HUES64 (cell line): ENCODE results near the gene GRIA1.

Experiments
- H3K27ac ChIP-seq: 2 replicates; pipeline ENCODE4 v1.7.0; 2013; ENCODE audit warnings: low read depth, low read length, inconsistent platforms
- H3K27me3 ChIP-seq: 2 replicates; pipeline ENCODE4 v1.6.1; 2013; ENCODE audit warnings: mild to moderate bottlenecking, low read length; ENCODE audit not compliant: insufficient read depth
- H3K36me3 ChIP-seq: 2 replicates; pipeline ENCODE4 v1.6.1; 2013; ENCODE audit warnings: mild to moderate bottlenecking, low read length; ENCODE audit not compliant: insufficient read depth
- H3K4me1 ChIP-seq: 2 replicates; pipeline ENCODE4 v1.6.1; 2013; ENCODE audit warnings: mild to moderate bottlenecking, low read length, moderate library complexity; ENCODE audit not compliant: insufficient read depth
- H3K4me3 ChIP-seq: 2 replicates; pipeline ENCODE4 v1.5.1; 2013; ENCODE audit warnings: mild to moderate bottlenecking, low read length, moderate library complexity
- H3K9ac ChIP-seq: 2 replicates; pipeline ENCODE4 v1.6.1; 2013; ENCODE audit warnings: mild to moderate bottlenecking, low read depth, low read length
- H3K9me3 ChIP-seq: 2 replicates; pipeline ENCODE4 v1.6.1; 2013; ENCODE audit warnings: low read depth, low read length; ENCODE audit not compliant: insufficient read depth
- WGBS: fragments of 150-250, 120-280 bp; methylation state at CpG from one replicate; pipeline ENCODE4 v1.1.7; 2013; ENCODE audit warnings: missing lambda C conversion rate; 5-methylcytosine and 5-hydroxymethylcytosine counted together

GRIA1 gene

GRCh38 chr5:153755913-153756500 is 265.5 kb downstream of the GRIA1 start:
- H3K27ac ChIP-seq, result no peak overlapping the region
- no peak overlapping the region for H3K4me3 ChIP-seq
- H3K4me1 ChIP-seq, result peaks cover 8% of the 10 kb centered on the region; the same call in 1 of the 2 replicates
- no peaks in the 10 kb centered on the region for H3K36me3 ChIP-seq
- H3K9ac ChIP-seq, result no peak overlapping the region
- H3K9me3 ChIP-seq, result no peaks in the 10 kb centered on the region
- H3K27me3 ChIP-seq, result no peaks in the 10 kb centered on the region
- 89% methylated on average over 1 of the region's 1 CpG for WGBS

GRCh38 chr5:153756540-153756939 is 266.1 kb downstream of the GRIA1 start:
- no peak overlapping the region for H3K4me3 ChIP-seq
- no peak overlapping the region for H3K9ac ChIP-seq
- peaks cover 8% of the 10 kb centered on the region; the same call in 1 of the 2 replicates for H3K4me1 ChIP-seq
- H3K27ac ChIP-seq, result no peak overlapping the region
- WGBS, result 90% methylated on average over 2 of the region's 2 CpGs
- H3K9me3 ChIP-seq, result no peaks in the 10 kb centered on the region
- no peaks in the 10 kb centered on the region for H3K36me3 ChIP-seq
- H3K27me3 ChIP-seq, result no peaks in the 10 kb centered on the region

GRCh38 chr5:153765987-153766386 is 275.5 kb downstream of the GRIA1 start:
- Histone ChIP-seq H3K9ac (no peak overlapping the region), H3K4me3 (no peak overlapping the region), H3K27me3 (no peaks in the 10 kb centered on the region), H3K4me1 (no peaks in the 10 kb centered on the region), H3K9me3 (no peaks in the 10 kb centered on the region), H3K36me3 (no peaks in the 10 kb centered on the region), H3K27ac (no peak overlapping the region)
- 83% methylated on average over 1 of the region's 1 CpG for WGBS

DNA sequence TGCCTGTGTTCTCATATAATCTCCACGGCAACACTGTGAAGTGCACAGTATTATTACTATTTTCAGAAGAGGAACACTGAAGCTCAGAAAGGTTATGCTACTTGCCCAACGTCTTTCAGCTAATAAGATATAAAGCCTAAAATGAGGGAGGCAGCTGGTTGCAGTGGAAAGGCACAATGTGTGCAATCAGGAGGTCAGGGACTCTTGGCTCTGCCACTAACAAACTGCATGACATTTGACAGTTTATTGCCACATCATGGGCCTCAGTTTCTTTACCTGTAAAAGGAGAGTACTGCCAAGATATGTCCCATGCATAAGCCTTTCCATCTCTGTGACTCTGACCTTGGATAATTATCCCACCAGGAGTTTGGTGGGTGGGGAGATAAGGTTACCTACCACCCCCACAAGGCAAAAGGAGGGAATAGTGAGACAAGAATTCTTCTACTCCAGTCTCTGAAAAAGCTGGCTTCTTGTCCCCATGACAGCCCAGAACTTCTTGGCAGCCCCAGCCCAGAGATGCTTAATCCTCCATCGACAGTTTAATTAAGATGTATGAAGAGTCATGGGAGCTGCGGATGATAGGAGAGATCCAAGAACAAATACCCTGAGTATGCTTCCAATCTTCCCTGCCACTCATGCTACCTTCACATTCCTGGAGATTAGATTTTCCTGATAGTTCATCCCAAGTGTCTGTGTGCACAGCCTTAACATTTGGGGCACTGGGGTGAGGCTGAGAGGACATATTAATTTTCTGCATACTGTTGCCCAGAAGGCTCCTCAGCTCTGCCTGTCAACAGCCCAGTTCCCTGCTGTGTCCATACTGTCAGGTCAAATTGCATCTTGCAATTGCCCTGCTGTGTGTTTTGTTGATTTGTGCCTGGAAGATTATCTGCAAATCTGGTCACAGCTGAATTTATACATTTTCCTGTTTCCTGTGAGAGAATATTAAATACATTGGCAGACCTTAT is 277.0 kb downstream of the GRIA1 start:
- no peak overlapping the region for H3K4me3 ChIP-seq
- H3K27me3 ChIP-seq, result no peaks in the 10 kb centered on the region
- H3K4me1 ChIP-seq, result no peaks in the 10 kb centered on the region
- H3K27ac ChIP-seq, result no peak overlapping the region
- 92% methylated on average over 4 of the region's 4 CpGs for WGBS
- H3K9ac ChIP-seq, result no peak overlapping the region
- H3K36me3 ChIP-seq, result no peaks in the 10 kb centered on the region
- H3K9me3 ChIP-seq, result no peaks in the 10 kb centered on the region

- Histone ChIP-seq H3K4me1 (no peaks in the 10 kb centered on the region), H3K36me3 (no peaks in the 10 kb centered on the region), H3K9ac (no peak overlapping the region), H3K4me3 (no peak overlapping the region), H3K27me3 (no peaks in the 10 kb centered on the region), H3K9me3 (no peaks in the 10 kb centered on the region), H3K27ac (no peak overlapping the region)
- WGBS, result 97% methylated on average over 5 of the region's 5 CpGs
Observed at GRCh38 chr5:153770066-153770465, 279.6 kb downstream of the GRIA1 start.

GRCh38 chr5:153774686-153775085 is 284.2 kb downstream of the GRIA1 start:
- Histone ChIP-seq H3K4me1 (no peaks in the 10 kb centered on the region), H3K27ac (no peak overlapping the region), H3K9ac (no peak overlapping the region), H3K27me3 (no peaks in the 10 kb centered on the region), H3K36me3 (no peaks in the 10 kb centered on the region), H3K4me3 (no peak overlapping the region), H3K9me3 (no peaks in the 10 kb centered on the region)
- WGBS, result 93% methylated on average over 1 of the region's 1 CpG

- Histone ChIP-seq H3K4me1 (peaks cover 7% of the 10 kb centered on the region), H3K27ac (no peak overlapping the region), H3K4me3 (no peak overlapping the region), H3K9ac (no peak overlapping the region), H3K9me3 (no peaks in the 10 kb centered on the region), H3K36me3 (no peaks in the 10 kb centered on the region), H3K27me3 (no peaks in the 10 kb centered on the region)
- WGBS, result 95% methylated on average over 7 of the region's 7 CpGs
Observed at GRCh38 chr5:153775923-153776322, 285.5 kb downstream of the GRIA1 start.

DNA sequence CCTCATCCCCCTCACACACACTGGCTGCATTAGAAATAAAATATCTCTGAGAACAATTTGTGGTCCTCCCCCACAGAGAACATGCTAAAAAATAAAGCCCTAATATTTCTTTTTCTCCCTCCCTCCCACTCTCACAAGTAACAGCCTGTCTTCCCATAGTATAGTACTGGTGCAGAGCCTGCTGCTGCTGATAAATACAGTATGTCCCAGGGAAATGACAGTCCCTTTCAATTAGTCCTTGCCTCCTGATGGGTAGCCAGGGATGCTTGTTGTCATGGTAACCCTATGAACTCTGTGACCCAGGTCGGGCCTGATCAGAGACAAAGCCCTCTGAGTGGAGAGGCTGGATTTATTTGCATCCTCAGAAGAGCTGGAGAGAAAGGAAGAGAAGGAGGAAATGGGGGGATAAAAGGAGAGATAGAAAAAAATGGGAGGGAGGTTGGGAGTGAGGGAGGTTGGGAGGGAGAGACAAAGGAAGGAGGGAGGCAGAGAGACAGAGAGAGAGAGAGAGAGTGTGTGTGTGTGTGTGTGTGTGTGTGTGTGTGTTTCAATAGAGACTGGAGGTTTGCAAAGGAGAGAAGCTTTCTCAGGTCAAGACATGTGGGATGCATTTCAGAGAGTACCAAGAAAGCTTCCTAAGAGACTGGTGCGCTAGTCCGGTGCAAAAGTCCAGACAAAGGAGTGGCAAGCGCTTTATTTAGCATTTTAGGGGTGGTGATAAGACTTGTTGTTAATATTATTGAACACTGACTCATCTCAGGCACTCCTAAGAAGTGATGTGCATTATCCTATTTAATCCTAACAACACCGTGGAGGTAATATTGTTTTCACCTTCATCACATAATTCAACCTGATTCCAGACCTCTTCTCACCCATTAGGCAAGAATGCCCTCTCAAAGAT is 287.5 kb downstream of the GRIA1 start:
- H3K9me3 ChIP-seq, result no peaks in the 10 kb centered on the region
- H3K4me3 ChIP-seq, result no peak overlapping the region
- H3K27me3 ChIP-seq, result no peaks in the 10 kb centered on the region
- H3K36me3 ChIP-seq, result no peaks in the 10 kb centered on the region
- H3K9ac ChIP-seq, result no peak overlapping the region
- no peak overlapping the region for H3K27ac ChIP-seq
- H3K4me1 ChIP-seq, result peaks cover 17% of the 10 kb centered on the region
- WGBS, result 89% methylated on average over 5 of the region's 5 CpGs

GRCh38 chr5:153779836-153780235 is 289.4 kb downstream of the GRIA1 start:
- Histone ChIP-seq H3K9me3 (no peaks in the 10 kb centered on the region), H3K27ac (no peak overlapping the region), H3K36me3 (no peaks in the 10 kb centered on the region), H3K4me3 (no peak overlapping the region), H3K4me1 (peaks cover 27% of the 10 kb centered on the region), H3K27me3 (no peaks in the 10 kb centered on the region), H3K9ac (no peak overlapping the region)
- 86% methylated on average over 2 of the region's 2 CpGs for WGBS

DNA sequence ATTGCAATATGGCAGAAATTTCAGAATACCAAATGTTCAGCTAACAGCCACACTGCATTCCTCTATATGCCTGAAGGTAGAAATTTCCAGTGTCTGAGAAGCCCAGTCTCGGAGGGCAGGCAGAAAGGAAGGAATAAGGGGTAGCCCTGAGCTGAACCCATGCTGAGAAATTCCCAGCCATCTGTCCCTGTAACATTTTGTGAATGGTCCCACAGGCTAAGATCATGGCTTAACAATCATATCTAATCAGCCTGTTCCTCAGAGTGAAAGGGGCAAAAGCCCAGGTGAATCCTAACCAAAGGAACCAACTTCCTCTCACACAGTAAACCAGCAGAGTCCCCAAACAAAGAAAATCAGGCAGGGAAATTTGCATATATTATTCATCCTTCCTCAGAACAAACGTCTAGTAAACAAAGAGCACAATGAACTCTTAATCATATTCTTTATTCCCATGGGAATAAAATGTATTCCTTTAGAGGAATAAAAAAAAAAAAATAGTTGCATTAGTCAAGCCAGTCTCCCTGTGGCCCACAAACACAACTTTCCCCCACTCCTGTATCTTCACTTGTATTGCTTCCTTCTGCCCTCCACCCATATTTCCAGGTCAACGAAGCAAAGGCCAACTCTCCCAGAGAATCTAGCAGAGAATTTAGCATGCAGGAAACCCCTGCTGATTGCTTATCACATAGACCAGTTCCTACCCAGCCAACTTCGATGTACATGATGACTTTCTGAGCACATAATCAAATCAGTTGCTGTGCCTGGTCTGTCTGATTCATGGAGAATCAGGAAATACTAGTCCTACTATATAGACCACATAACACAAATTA is 290.6 kb downstream of the GRIA1 start:
- no peaks in the 10 kb centered on the region for H3K9me3 ChIP-seq
- H3K4me1 ChIP-seq, result peaks cover 27% of the 10 kb centered on the region
- H3K4me3 ChIP-seq, result no peak overlapping the region
- H3K27me3 ChIP-seq, result no peaks in the 10 kb centered on the region
- no peaks in the 10 kb centered on the region for H3K36me3 ChIP-seq
- H3K27ac ChIP-seq, result peak overlapping the region; percentile 56
- 55% methylated on average over 4 of the region's 4 CpGs for whole genome bisulfite sequencing
- H3K9ac ChIP-seq, result no peak overlapping the region
